Astrocyte (in vitro differentiated cells and primary cell): ENCODE measurements around the gene GPC3. TPM values are rescaled to one million over a fixed set of nuclear protein-coding genes. Genes with fewer than 3 reads are reported as not detected.
A peak's percentile ranks its signal among the peaks of the same experiment; 100 is the strongest.

Experiments
- DNase-seq: peaks from one replicate; pipeline ENCODE4 v3.0.0-alpha.2; 2010; ENCODE audit warnings: low read depth
- FAIRE-seq: peaks from 2 replicates; lab custom pipeline; 2011; peaks lifted over from hg19 to GRCh38; lab: Jason Lieb, UNC
- H2AFZ ChIP-seq: 2 replicates; pipeline ENCODE4 v1.6.0; 2012; ENCODE audit warnings: low read depth, low read length, inconsistent platforms
- H3K27ac ChIP-seq: 2 replicates; pipeline ENCODE4 v1.5.1; 2011; ENCODE audit warnings: low read depth, low read length, inconsistent platforms
- H3K27me3 ChIP-seq: 2 replicates; pipeline ENCODE4 v1.6.0; 2011; ENCODE audit warnings: low read length, inconsistent platforms; ENCODE audit not compliant: insufficient read depth
- H3K36me3 ChIP-seq: 2 replicates; pipeline ENCODE4 v1.5.1; 2011; ENCODE audit warnings: low read length, inconsistent platforms; ENCODE audit not compliant: insufficient read depth
- H3K4me1 ChIP-seq: 2 replicates; pipeline ENCODE4 v1.5.1; 2011; ENCODE audit warnings: low read length, inconsistent platforms; ENCODE audit not compliant: insufficient read depth
- H3K4me2 ChIP-seq: 2 replicates; pipeline ENCODE4 v1.6.0; 2012; ENCODE audit warnings: low read length, inconsistent platforms
- H3K4me3 ChIP-seq: 2 replicates; pipeline ENCODE4 v1.5.1; 2011; ENCODE audit warnings: low read depth, mild to moderate bottlenecking, low read length, inconsistent platforms; ENCODE audit not compliant: insufficient read depth
- H3K79me2 ChIP-seq: 2 replicates; pipeline ENCODE4 v1.6.0; 2012; ENCODE audit warnings: mild to moderate bottlenecking, low read length, inconsistent platforms; ENCODE audit not compliant: insufficient read depth
- H3K9ac ChIP-seq: 2 replicates; pipeline ENCODE4 v1.6.0; 2012; ENCODE audit warnings: mild to moderate bottlenecking, low read length, inconsistent platforms
- H3K9me3 ChIP-seq: 2 replicates; pipeline ENCODE4 v1.5.1; 2012; ENCODE audit warnings: low read depth, mild to moderate bottlenecking, low read length, inconsistent platforms; ENCODE audit not compliant: insufficient read depth
- H4K20me1 ChIP-seq: 2 replicates; pipeline ENCODE4 v1.6.0; 2012; ENCODE audit warnings: low read length, inconsistent platforms; ENCODE audit not compliant: insufficient read depth
- H3K27ac Mint-ChIP-seq: one replicate; pipeline ENCODE4 v1.8.0; 2021; ENCODE audit warnings: mild to moderate bottlenecking, mixed read lengths; ENCODE audit not compliant: unreplicated experiment
- H3K27me3 Mint-ChIP-seq: one replicate; pipeline ENCODE4 v1.8.0; 2021; ENCODE audit warnings: low read depth, mixed read lengths; ENCODE audit not compliant: unreplicated experiment
- H3K36me3 Mint-ChIP-seq: one replicate; pipeline ENCODE4 v1.8.0; 2021; ENCODE audit warnings: low read depth, mixed read lengths; ENCODE audit not compliant: unreplicated experiment
- H3K4me1 Mint-ChIP-seq: one replicate; pipeline ENCODE4 v1.8.0; 2021; ENCODE audit warnings: low read depth, mixed read lengths; ENCODE audit not compliant: unreplicated experiment
- H3K4me3 Mint-ChIP-seq: one replicate; pipeline ENCODE4 v1.8.0; 2021; ENCODE audit warnings: mild to moderate bottlenecking, moderate library complexity, mixed read lengths; ENCODE audit not compliant: unreplicated experiment
- H3K9me3 Mint-ChIP-seq: one replicate; pipeline ENCODE4 v1.8.0; 2021; ENCODE audit warnings: mild to moderate bottlenecking, mixed read lengths; ENCODE audit not compliant: unreplicated experiment
- EZH2 ChIP-seq: IDR thresholded peaks from 2 replicates; pipeline ENCODE4 v1.6.1; 2012; ENCODE audit warnings: mild to moderate bottlenecking, low read length, inconsistent platforms; ENCODE audit not compliant: insufficient read depth
- total RNA-seq: library from RNA; stranded (reverse); gene quantifications from 2 replicates; pipeline ENCODE4 v1.2.1, GENCODE V29; 2021
- TF ChIP-seq, protein P1 (sequence below): IDR thresholded peaks from 2 replicates; pipeline ENCODE4 v1.5.1; 2011; ENCODE audit warnings: low read depth, mild to moderate bottlenecking, inconsistent platforms, low read length, moderate library complexity; ENCODE audit not compliant: insufficient read depth

Gene GPC3
- total RNA-seq, 1 donor from 2014 or later: 8.2 TPM

DNA sequence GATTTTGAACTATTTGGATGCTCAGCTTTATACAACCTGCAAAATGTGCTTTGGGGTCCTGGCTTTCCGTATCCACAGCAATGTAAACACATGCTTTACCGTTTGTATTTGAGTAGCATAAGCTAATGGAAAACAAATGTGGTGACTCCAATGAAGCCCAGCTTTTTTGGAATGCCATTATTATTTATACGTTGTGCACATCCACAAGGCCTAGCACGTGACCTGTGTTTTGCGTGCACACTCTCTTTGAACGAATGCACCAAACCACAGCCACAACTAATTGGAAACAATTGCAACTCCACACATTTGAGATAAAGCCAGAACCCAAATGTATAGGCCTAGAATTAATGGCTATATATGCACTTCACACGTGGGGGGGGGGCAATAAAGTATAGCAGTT, 380.6 kb downstream of the GPC3 start:
- Histone ChIP-seq H3K36me3 (no peaks in the 10 kb centered on the region), H3K9me3 (no peaks in the 10 kb centered on the region), H3K27me3 (no peaks in the 10 kb centered on the region), H4K20me1 (no peaks in the 10 kb centered on the region), H2AFZ (no peak overlapping the region), H3K4me2 (no peak overlapping the region), H3K4me3 (no peak overlapping the region), H3K27ac (no peak overlapping the region), H3K9ac (no peak overlapping the region), H3K79me2 (no peaks in the 10 kb centered on the region), H3K4me1 (peaks cover 4% of the 10 kb centered on the region)
- H3K36me3 Mint-ChIP-seq: no peaks in the 10 kb centered on the region
- H3K9me3 Mint-ChIP-seq: no peaks in the 10 kb centered on the region
- DNase-seq (no peak), FAIRE-seq (no peak)
- H3K4me1 Mint-ChIP-seq: peaks cover 9% of the 10 kb centered on the region
- no peak overlapping the region for H3K4me3 Mint-ChIP-seq
- no peak for TF ChIP-seq EZH2
- TF ChIP-seq, protein P1, sequence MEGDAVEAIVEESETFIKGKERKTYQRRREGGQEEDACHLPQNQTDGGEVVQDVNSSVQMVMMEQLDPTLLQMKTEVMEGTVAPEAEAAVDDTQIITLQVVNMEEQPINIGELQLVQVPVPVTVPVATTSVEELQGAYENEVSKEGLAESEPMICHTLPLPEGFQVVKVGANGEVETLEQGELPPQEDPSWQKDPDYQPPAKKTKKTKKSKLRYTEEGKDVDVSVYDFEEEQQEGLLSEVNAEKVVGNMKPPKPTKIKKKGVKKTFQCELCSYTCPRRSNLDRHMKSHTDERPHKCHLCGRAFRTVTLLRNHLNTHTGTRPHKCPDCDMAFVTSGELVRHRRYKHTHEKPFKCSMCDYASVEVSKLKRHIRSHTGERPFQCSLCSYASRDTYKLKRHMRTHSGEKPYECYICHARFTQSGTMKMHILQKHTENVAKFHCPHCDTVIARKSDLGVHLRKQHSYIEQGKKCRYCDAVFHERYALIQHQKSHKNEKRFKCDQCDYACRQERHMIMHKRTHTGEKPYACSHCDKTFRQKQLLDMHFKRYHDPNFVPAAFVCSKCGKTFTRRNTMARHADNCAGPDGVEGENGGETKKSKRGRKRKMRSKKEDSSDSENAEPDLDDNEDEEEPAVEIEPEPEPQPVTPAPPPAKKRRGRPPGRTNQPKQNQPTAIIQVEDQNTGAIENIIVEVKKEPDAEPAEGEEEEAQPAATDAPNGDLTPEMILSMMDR: no peak
- no peaks in the 10 kb centered on the region for H3K27me3 Mint-ChIP-seq
- no peak overlapping the region for H3K27ac Mint-ChIP-seq

DNA sequence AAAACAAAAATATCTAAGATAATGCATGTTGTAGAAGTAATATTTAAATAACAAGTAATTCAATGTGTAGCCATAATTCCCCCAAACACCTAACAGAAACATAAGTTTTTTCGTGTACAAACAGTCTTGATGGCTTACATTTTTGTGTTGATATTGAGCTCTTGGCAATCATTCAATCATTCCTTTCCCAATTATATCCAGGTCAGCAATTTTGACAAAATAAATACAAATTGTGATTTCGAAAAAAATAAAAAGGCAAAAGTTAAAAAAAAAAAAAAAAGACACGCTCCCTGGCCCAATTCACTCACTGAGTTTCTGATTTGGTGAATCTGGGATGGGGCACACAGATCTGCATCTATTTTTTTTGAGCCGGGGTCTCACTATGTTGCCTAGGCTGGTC, 382.5 kb downstream of the GPC3 start:
- peak; percentile 64 for FAIRE-seq
- no peak for TF ChIP-seq EZH2
- TF ChIP-seq, protein P1: no peak

DNA sequence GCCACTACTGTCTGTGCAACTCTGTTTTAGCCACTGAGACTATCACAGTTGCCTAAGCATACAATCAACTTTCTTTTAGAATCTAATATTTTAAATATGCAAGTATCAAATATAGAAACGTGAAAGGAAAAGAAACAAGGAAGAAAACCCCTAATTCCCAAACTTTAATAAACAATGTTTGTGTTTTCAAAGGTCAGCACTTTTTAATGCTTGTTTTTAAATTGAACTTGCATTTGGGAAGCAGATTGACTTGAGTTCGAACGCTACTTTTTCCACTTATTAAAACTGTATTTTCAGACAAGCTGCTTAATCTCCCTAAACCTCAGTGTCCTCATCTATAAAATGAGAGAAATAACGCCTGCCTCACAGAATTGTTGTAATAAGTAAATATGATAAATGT, 384.3 kb downstream of the GPC3 start:
- no peaks in the 10 kb centered on the region for H4K20me1 ChIP-seq
- H3K79me2 ChIP-seq: no peaks in the 10 kb centered on the region
- H3K9ac ChIP-seq: no peak overlapping the region
- no peak overlapping the region for H3K27ac ChIP-seq
- Mint-ChIP-seq H3K27me3 (no peaks in the 10 kb centered on the region), H3K4me1 (peaks cover 5% of the 10 kb centered on the region), H3K9me3 (no peaks in the 10 kb centered on the region), H3K4me3 (no peak overlapping the region), H3K27ac (no peak overlapping the region), H3K36me3 (no peaks in the 10 kb centered on the region)
- no peaks in the 10 kb centered on the region for H3K9me3 ChIP-seq
- FAIRE-seq (peak; percentile 72), DNase-seq (no peak)
- H3K4me2 ChIP-seq: no peak overlapping the region
- no peak overlapping the region for H3K4me3 ChIP-seq
- no peak overlapping the region for H2AFZ ChIP-seq
- H3K4me1 ChIP-seq: no peaks in the 10 kb centered on the region
- no peaks in the 10 kb centered on the region for H3K36me3 ChIP-seq
- TF ChIP-seq, protein P1: no peak
- no peak for TF ChIP-seq EZH2
- H3K27me3 ChIP-seq: no peaks in the 10 kb centered on the region

More for the DNA sequence above, 382.5 kb downstream of the GPC3 start:
- Histone ChIP-seq H3K4me2 (no peak overlapping the region), H2AFZ (no peak overlapping the region), H3K9me3 (no peaks in the 10 kb centered on the region), H3K27ac (no peak overlapping the region), H3K27me3 (no peaks in the 10 kb centered on the region), H3K4me1 (peaks cover 2% of the 10 kb centered on the region), H3K79me2 (no peaks in the 10 kb centered on the region), H3K4me3 (no peak overlapping the region), H4K20me1 (no peaks in the 10 kb centered on the region), H3K9ac (no peak overlapping the region), H3K36me3 (no peaks in the 10 kb centered on the region)
- H3K36me3 Mint-ChIP-seq: no peaks in the 10 kb centered on the region
- no peak overlapping the region for H3K27ac Mint-ChIP-seq
- no peak for DNase-seq
- no peaks in the 10 kb centered on the region for H3K27me3 Mint-ChIP-seq
- H3K9me3 Mint-ChIP-seq: no peaks in the 10 kb centered on the region
- H3K4me3 Mint-ChIP-seq: no peak overlapping the region
- H3K4me1 Mint-ChIP-seq: peaks cover 7% of the 10 kb centered on the region
